Bone marrow (tissue), 2 donors: ENCODE data around the gene KY.

ENCODE experiments used
- DNase-seq, 2 donors: peaks; one replicate each; lab custom pipeline; 2025; lab: John Stamatoyannopoulos, UW

The KY gene

GRCh38 chr3:134672571-134672970 is 21.7 kb upstream of the KY start:
- no peak for DNase-seq

- no peak for DNase-seq
Observed at GRCh38 chr3:134667956-134668355, 17.1 kb upstream of the KY start.

- DNase-seq, result no peak
Observed at GRCh38 chr3:134667406-134667805, 16.6 kb upstream of the KY start.

GRCh38 chr3:134666885-134667284 is 16.1 kb upstream of the KY start:
- DNase-seq, result no peak

- no peak for DNase-seq
Observed at GRCh38 chr3:134666466-134666865, 15.6 kb upstream of the KY start.

GRCh38 chr3:134666052-134666451 is 15.2 kb upstream of the KY start:
- no peak for DNase-seq

GRCh38 chr3:134665243-134665642 is 14.4 kb upstream of the KY start:
- DNase-seq, result no peak

GRCh38 chr3:134663721-134664456 is 13.1 kb upstream of the KY start:
- no peak for DNase-seq

- no peak for DNase-seq
Observed at GRCh38 chr3:134660046-134660441, 9.2 kb upstream of the KY start.

- DNase-seq, result no peak
Observed at GRCh38 chr3:134659391-134660045, 8.7 kb upstream of the KY start.

- no peak for DNase-seq
Observed at GRCh38 chr3:134658555-134658954, 7.7 kb upstream of the KY start.

- no peak for DNase-seq
Observed at GRCh38 chr3:134656211-134656800, 5.5 kb upstream of the KY start.

- DNase-seq, result no peak
Observed at GRCh38 chr3:134655706-134656105, 4.9 kb upstream of the KY start.

- no peak for DNase-seq
Observed at GRCh38 chr3:134654031-134654430, 3.2 kb upstream of the KY start.

- DNase-seq, result no peak
Observed at GRCh38 chr3:134652886-134653630, 2.2 kb upstream of the KY start.

- no peak for DNase-seq
Observed at GRCh38 chr3:134652409-134652831, 1.6 kb upstream of the KY start.

- no peak for DNase-seq
Observed at GRCh38 chr3:134651347-134652041, 672 bp upstream of the KY start.

GRCh38 chr3:134649106-134649705 is 1.6 kb downstream of the KY start:
- DNase-seq, result no peak

GRCh38 chr3:134647902-134648760 is 2.7 kb downstream of the KY start:
- DNase-seq, result no peak

- DNase-seq, result no peak
Observed at GRCh38 chr3:134646086-134646485, 4.7 kb downstream of the KY start.

- no peak for DNase-seq
Observed at GRCh38 chr3:134645515-134645914, 5.3 kb downstream of the KY start.
